Bronchial epithelial cell (primary cell): ENCODE data around the gene MFSD1. TPM values are rescaled to one million over a fixed set of nuclear protein-coding genes. Genes with fewer than 3 reads are reported as not detected.
"Not testable (repeated sequence)": the region's sequence is repeated elsewhere in the genome, so short reads cannot be mapped to it uniquely, and the experiment has no call there.

Experiments used
- DNase-seq: peaks from one replicate; pipeline ENCODE4 v3.0.0-alpha.2; 2010; ENCODE audit warnings: low read depth
- FAIRE-seq: peaks from 2 replicates; lab custom pipeline; 2011; peaks lifted over from hg19 to GRCh38; lab: Jason Lieb, UNC
- H3K27me3 ChIP-seq: 2 replicates; pipeline ENCODE4 v1.5.1; 2011; ENCODE audit warnings: low read length; ENCODE audit not compliant: control insufficient read depth, insufficient read depth
- H3K36me3 ChIP-seq: 2 replicates; pipeline ENCODE4 v1.5.1; 2011; ENCODE audit warnings: low read length; ENCODE audit not compliant: control insufficient read depth, insufficient read depth
- H3K4me3 ChIP-seq: 2 replicates; pipeline ENCODE4 v1.5.1; 2011; ENCODE audit warnings: mild to moderate bottlenecking, low read depth, low read length, control low read depth
- CTCF ChIP-seq: IDR thresholded peaks from 2 replicates; pipeline ENCODE4 v1.5.1; 2011; ENCODE audit warnings: mild to moderate bottlenecking, moderate library complexity, low read length, control low read depth, inconsistent platforms; ENCODE audit not compliant: insufficient read depth, severe bottlenecking
- total RNA-seq: library from RNA; depleted of rRNA; stranded (reverse); fragments of >200 nt; gene quantifications from 2 replicates; pipeline ENCODE4 v1.2.1, GENCODE V29; 2014

Gene MFSD1
- total RNA-seq, 1 donor from 2014 or later: 57.1 TPM

- no peak for FAIRE-seq
- Histone ChIP-seq H3K4me3 (no peak overlapping the region), H3K36me3 (no peaks in the 10 kb centered on the region), H3K27me3 (no peaks in the 10 kb centered on the region)
- no peak for TF ChIP-seq CTCF
- peak; percentile 65 for DNase-seq
Measured at GRCh38 chr3:158788446-158788845, 13.4 kb upstream of the MFSD1 start.

- peak; percentile 14 for TF ChIP-seq CTCF
- Histone ChIP-seq H3K36me3 (no peaks in the 10 kb centered on the region), H3K27me3 (no peaks in the 10 kb centered on the region), H3K4me3 (no peak overlapping the region)
- no peak for FAIRE-seq
- DNase-seq: peak; percentile 52
Measured at GRCh38 chr3:158789592-158789991, 12.3 kb upstream of the MFSD1 start.

- Histone ChIP-seq H3K4me3 (no peak overlapping the region), H3K27me3 (no peaks in the 10 kb centered on the region), H3K36me3 (no peaks in the 10 kb centered on the region)
- TF ChIP-seq CTCF: peak; percentile 69
- FAIRE-seq (no peak), DNase-seq (peak; percentile 59)
Measured at GRCh38 chr3:158790901-158791589, 10.8 kb upstream of the MFSD1 start.

- FAIRE-seq, DNase-seq, H3K27me3 ChIP-seq, H3K36me3 ChIP-seq, H3K4me3 ChIP-seq: not testable (repeated sequence)
Measured at GRCh38 chr3:158791590-158791920, 10.3 kb upstream of the MFSD1 start.

GRCh38 chr3:158792709-158793108 lies 9.1 kb upstream of the MFSD1 start:
- H3K4me3 ChIP-seq: no peak overlapping the region
- no peaks in the 10 kb centered on the region for H3K27me3 ChIP-seq
- FAIRE-seq: no peak
- no peak for TF ChIP-seq CTCF
- DNase-seq: peak; percentile 86
- no peaks in the 10 kb centered on the region for H3K36me3 ChIP-seq

- FAIRE-seq (no peak), DNase-seq (no peak)
- no peaks in the 10 kb centered on the region for H3K36me3 ChIP-seq
- no peaks in the 10 kb centered on the region for H3K27me3 ChIP-seq
- TF ChIP-seq CTCF: no peak
- H3K4me3 ChIP-seq: no peak overlapping the region
Measured at GRCh38 chr3:158794206-158794605, 7.6 kb upstream of the MFSD1 start.
